SU-DHL-6 (cell line): Measurements from ENCODE around the gene EN2.

ENCODE experiments used
- H2AFZ ChIP-seq: fragments of 200-600 bp; sonication (generic); 2 replicates; pipeline ENCODE4 v1.6.1; 2014; ENCODE audit warnings: low read depth, mild to moderate bottlenecking, moderate library complexity, mixed read lengths, antibody characterized with exemption, low read length; ENCODE audit not compliant: severe bottlenecking
- H3F3A ChIP-seq: fragments of 200-600 bp; shearing (Covaris generic); 2 replicates; pipeline ENCODE4 v1.6.0; 2016; ENCODE audit warnings: antibody characterized with exemption, mild to moderate bottlenecking; ENCODE audit not compliant: insufficient read depth
- H3K27ac ChIP-seq: fragments of 200-600 bp; sonication (generic); 2 replicates; pipeline ENCODE4 v1.5.1; 2016; ENCODE audit warnings: low read depth, mild to moderate bottlenecking, low read length, moderate library complexity, mixed read lengths
- H3K27me3 ChIP-seq: fragments of 200-600 bp; sonication (generic), shearing (Covaris generic); 2 replicates; pipeline ENCODE4 v1.6.0; 2014; ENCODE audit warnings: mild to moderate bottlenecking, low read length
- H3K36me3 ChIP-seq: fragments of 200-600 bp; sonication (generic); 2 replicates; pipeline ENCODE4 v1.6.1; 2014; ENCODE audit warnings: mild to moderate bottlenecking, low read length, mixed read lengths
- H3K4me2 ChIP-seq: fragments of 300-600, 200-600 bp; shearing (Covaris generic), sonication (generic); 2 replicates; pipeline ENCODE4 v1.6.0; 2014; ENCODE audit warnings: low read length, low read depth, mild to moderate bottlenecking; ENCODE audit not compliant: poor library complexity, severe bottlenecking
- H3K4me3 ChIP-seq: fragments of 200-600 bp; sonication (generic); 2 replicates; pipeline ENCODE4 v1.5.1; 2014; ENCODE audit warnings: antibody characterized with exemption, low read length, mild to moderate bottlenecking, mixed read lengths; ENCODE audit not compliant: insufficient read depth, poor library complexity, severe bottlenecking
- H3K79me2 ChIP-seq: fragments of 200-600 bp; sonication (generic); 2 replicates; pipeline ENCODE4 v1.6.1; 2014; ENCODE audit warnings: mild to moderate bottlenecking, low read length, moderate library complexity; ENCODE audit not compliant: insufficient read depth
- H3K9ac ChIP-seq: fragments of 200-600 bp; sonication (generic); 2 replicates; pipeline ENCODE4 v1.7.0; 2014; ENCODE audit warnings: mild to moderate bottlenecking, low read length
- H3K9me2 ChIP-seq: fragments of 200-600 bp; sonication (generic); replicated peaks from 2 replicates; pipeline ENCODE4 v1.6.1; 2014; ENCODE audit warnings: low read length; ENCODE audit not compliant: insufficient read depth
- H3K9me3 ChIP-seq: fragments of 200-600 bp; sonication (generic); 2 replicates; pipeline ENCODE4 v1.6.1; 2014; ENCODE audit warnings: low read length, mixed read lengths; ENCODE audit not compliant: insufficient read depth
- H4K20me1 ChIP-seq: fragments of 200-600 bp; sonication (generic); 2 replicates; pipeline ENCODE4 v1.6.1; 2014; ENCODE audit warnings: low read depth, mild to moderate bottlenecking, antibody characterized with exemption, low read length, moderate library complexity, mixed read lengths
- CTCF ChIP-seq: fragments of 200-600 bp; sonication (generic); IDR thresholded peaks from one replicate; pipeline ENCODE4 v1.5.1; 2017; ENCODE audit warnings: antibody characterized with exemption, mild to moderate bottlenecking, low read length, moderate library complexity; ENCODE audit not compliant: insufficient read depth, poor library complexity, severe bottlenecking
- EZH2phosphoT487 ChIP-seq: fragments of 200-600 bp; sonication (generic), shearing (Covaris generic); conservative IDR thresholded peaks from 2 replicates; pipeline ENCODE4 v1.6.1; 2018; ENCODE audit warnings: mild to moderate bottlenecking, antibody characterized with exemption, low read length, moderate library complexity, mixed read lengths

EN2 gene

GRCh38 chr7:155497149-155497901 lies 39.4 kb downstream of the EN2 start:
- Histone ChIP-seq H3K27ac (no peak overlapping the region), H3K9me2 (no peaks in the 10 kb centered on the region), H3K27me3 (no peaks in the 10 kb centered on the region), H3K4me2 (no peak overlapping the region), H3K4me3 (no peak overlapping the region), H4K20me1 (no peaks in the 10 kb centered on the region; the same call in 1 of the 2 replicates), H3K9me3 (no peaks in the 10 kb centered on the region), H3K9ac (no peak overlapping the region), H3K36me3 (no peaks in the 10 kb centered on the region), H2AFZ (no peak overlapping the region), H3K79me2 (no peaks in the 10 kb centered on the region), H3F3A (no peaks in the 10 kb centered on the region)
- no peak for TF ChIP-seq CTCF
- no peak for TF ChIP-seq EZH2phosphoT487

GRCh38 chr7:155505422-155505793 lies 47.5 kb downstream of the EN2 start:
- Histone ChIP-seq H2AFZ (no peak overlapping the region), H3K9me3 (no peaks in the 10 kb centered on the region), H3K9ac (no peak overlapping the region), H3K36me3 (no peaks in the 10 kb centered on the region), H3K79me2 (no peaks in the 10 kb centered on the region), H3K27ac (no peak overlapping the region), H3K9me2 (no peaks in the 10 kb centered on the region), H3K4me2 (no peak overlapping the region), H4K20me1 (no peaks in the 10 kb centered on the region), H3K27me3 (no peaks in the 10 kb centered on the region), H3K4me3 (no peak overlapping the region), H3F3A (no peaks in the 10 kb centered on the region)
- TF ChIP-seq EZH2phosphoT487, result no peak
- no peak for TF ChIP-seq CTCF

GRCh38 chr7:155506854-155507337 lies 49.0 kb downstream of the EN2 start:
- Histone ChIP-seq H4K20me1 (no peaks in the 10 kb centered on the region), H2AFZ (no peak overlapping the region), H3K27me3 (no peaks in the 10 kb centered on the region), H3K9me3 (no peaks in the 10 kb centered on the region), H3K9me2 (no peaks in the 10 kb centered on the region), H3K79me2 (no peaks in the 10 kb centered on the region), H3K4me3 (no peak overlapping the region), H3K27ac (no peak overlapping the region), H3K4me2 (no peak overlapping the region), H3K36me3 (no peaks in the 10 kb centered on the region), H3K9ac (no peak overlapping the region), H3F3A (no peaks in the 10 kb centered on the region)
- TF ChIP-seq EZH2phosphoT487 (no peak), CTCF (no peak)
